ENCODE results near the gene TRAPPC12.
"Not testable (repeated sequence)": the region's sequence is repeated elsewhere in the genome, so short reads cannot be mapped to it uniquely, and the experiment has no call there.

TRAPPC12 gene

GRCh38 chr2:3433339-3433699 lies 53.8 kb downstream of the TRAPPC12 start:
- no peak for DNase-seq (ENCODE audit: low spot score)

- no peak for DNase-seq (ENCODE audit: low spot score)
Measured at GRCh38 chr2:3433776-3434400, 54.4 kb downstream of the TRAPPC12 start.

GRCh38 chr2:3434654-3435053 lies 55.2 kb downstream of the TRAPPC12 start:
- DNase-seq (ENCODE audit: low spot score): no peak

DNA sequence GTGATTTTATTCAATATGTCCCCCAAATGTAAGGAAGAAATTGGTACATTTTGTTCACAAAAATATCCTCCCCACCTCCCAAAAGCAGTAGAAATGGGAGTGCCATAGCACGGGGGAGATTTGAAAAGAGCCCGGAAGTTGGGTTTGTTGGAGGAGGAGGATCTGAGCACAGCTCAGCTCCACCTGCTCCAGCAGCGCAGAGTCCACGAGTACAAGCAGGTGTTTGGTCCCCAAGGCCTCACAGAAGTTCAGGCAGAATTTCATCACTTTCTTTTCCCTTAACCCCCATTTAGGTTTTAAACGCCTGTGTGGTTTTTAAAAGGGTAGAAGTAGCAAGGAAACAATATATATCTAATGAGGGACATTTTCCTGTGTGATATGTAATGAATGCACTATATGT lies 56.0 kb downstream of the TRAPPC12 start:
- DNase-seq (ENCODE audit: low spot score): no peak

DNA sequence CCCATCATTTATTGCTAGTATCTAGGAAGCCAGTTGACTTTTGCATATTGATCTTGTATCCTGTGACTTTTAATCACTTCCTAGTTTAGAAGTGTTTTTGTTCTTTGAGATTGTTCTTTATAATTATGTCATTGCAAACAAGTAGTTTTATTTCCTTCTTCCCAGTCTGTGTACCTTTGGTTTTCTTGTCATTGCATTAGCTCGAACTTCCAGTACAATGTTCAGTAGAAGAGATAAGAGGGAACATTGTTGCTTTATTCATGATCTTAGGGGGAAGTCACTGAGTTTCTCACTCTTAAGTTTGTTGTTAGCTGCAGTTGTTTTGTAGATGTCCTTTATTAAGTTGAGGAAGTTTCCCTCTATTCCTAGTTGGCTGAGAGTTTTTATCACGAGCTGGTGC lies 61.0 kb downstream of the TRAPPC12 start:
- DNase-seq (ENCODE audit: low spot score): no peak

GRCh38 chr2:3441465-3441864 lies 62.0 kb downstream of the TRAPPC12 start:
- DNase-seq (ENCODE audit: low spot score): no peak

GRCh38 chr2:3442185-3442584 lies 62.7 kb downstream of the TRAPPC12 start:
- DNase-seq (ENCODE audit: low spot score): no peak

DNA sequence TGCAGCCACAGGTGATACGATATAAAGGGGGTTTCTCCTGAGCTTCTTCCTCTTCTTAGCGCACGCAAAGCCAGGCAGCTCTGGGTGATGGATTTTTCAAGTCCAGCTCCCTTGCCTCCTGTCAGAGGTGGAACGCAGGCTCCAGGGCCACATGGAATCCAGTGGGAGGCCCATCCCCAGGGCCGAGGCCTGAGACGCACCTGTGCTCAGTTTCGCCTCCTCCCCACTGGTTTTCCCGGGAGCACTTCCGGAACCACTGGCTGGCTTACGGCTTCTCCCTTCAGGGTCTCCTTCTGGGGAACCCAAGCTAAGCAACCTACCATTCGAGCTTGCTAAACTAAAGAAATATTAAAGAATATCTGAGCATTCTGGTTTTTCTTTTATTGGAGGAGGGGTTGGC lies 63.6 kb downstream of the TRAPPC12 start:
- DNase-seq (ENCODE audit: low spot score): no peak

GRCh38 chr2:3443506-3444084 lies 64.1 kb downstream of the TRAPPC12 start:
- no peak for DNase-seq (ENCODE audit: low spot score)

- no peak for DNase-seq (ENCODE audit: low spot score)
Measured at GRCh38 chr2:3445891-3446290, 66.4 kb downstream of the TRAPPC12 start.

- DNase-seq (ENCODE audit: low spot score): no peak
Measured at GRCh38 chr2:3446381-3446780, 66.9 kb downstream of the TRAPPC12 start.

GRCh38 chr2:3447186-3447585 lies 67.7 kb downstream of the TRAPPC12 start:
- DNase-seq (ENCODE audit: low spot score): not testable (repeated sequence)

- no peak for DNase-seq (ENCODE audit: low spot score)
Measured at GRCh38 chr2:3447789-3448317, 68.4 kb downstream of the TRAPPC12 start.

DNA sequence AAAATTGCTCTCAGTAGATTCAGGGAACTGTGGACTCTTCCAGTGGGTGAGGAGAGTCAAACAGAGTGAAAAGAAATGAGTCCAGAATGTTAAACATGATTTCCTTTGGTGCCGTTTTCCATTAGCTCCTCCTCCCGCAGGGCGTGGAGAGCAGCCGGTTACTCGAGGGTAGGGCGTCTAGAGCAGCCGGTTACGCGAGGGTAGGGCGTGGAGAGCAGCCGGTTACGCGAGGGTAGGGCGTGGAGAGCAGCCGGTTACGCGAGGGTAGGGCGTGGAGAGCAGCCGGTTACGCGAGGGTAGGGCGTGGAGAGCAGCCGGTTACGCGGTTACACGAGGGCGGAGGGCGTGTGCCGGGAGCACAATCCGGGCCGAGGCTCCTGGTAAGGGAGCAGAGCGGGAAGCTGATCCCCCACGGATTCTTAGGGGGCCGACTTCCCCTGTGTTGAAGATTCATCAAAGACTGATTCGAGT lies 69.0 kb downstream of the TRAPPC12 start:
- not testable (repeated sequence) for DNase-seq (ENCODE audit: low spot score)

DNA sequence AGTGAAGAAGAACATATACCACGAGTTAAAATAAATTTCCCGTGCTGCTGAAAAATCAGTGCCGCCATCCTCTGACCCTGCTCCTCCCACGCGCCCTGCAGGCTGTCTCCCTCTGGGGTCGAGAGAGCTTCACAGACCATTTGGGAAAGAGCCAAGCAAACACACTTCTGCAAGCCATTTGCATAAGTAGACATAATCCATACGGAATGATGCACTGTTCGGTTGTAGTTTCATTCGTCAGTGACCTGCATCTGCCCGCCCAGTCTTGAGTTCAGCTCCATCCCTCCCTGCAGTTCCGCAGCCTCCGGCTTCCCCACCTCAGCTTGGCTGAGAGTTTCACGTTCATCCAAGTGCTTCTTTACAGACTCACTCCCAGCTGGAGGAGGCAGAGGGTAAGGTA lies 69.6 kb downstream of the TRAPPC12 start:
- DNase-seq (ENCODE audit: low spot score): no peak

GRCh38 chr2:3449936-3450335 lies 70.4 kb downstream of the TRAPPC12 start:
- no peak for DNase-seq (ENCODE audit: low spot score)

DNA sequence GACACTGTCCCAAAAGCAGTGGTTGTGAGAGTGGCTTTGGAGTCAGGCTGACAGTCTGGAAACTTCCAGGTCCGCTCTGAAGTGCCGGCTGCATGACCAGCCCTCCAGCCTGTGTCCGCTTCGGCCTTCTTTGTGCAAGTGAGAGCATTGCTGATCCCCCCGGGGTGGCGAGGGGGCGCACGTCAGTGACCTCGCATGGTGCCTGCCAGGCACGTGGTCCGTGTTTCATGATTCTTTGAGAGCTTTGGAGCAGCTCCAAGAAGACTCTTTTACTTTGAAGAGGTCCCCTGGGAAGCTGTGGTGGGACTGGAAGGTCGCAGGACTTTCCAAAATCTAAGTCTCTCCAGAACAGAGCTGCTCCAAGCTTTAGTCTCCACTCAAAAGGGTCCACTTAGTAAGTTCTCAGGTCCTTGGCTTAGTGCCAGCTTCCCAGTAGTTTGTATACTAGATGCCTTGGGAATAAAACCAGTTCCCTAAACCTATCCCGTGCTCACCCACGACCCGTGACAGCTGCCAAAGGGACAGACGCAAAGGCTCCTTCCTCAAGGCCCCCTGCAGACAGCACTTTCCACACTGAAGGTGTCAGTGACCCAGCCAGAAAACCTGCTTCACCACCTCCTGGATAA lies 71.0 kb downstream of the TRAPPC12 start:
- no peak for DNase-seq (ENCODE audit: low spot score)

DNA sequence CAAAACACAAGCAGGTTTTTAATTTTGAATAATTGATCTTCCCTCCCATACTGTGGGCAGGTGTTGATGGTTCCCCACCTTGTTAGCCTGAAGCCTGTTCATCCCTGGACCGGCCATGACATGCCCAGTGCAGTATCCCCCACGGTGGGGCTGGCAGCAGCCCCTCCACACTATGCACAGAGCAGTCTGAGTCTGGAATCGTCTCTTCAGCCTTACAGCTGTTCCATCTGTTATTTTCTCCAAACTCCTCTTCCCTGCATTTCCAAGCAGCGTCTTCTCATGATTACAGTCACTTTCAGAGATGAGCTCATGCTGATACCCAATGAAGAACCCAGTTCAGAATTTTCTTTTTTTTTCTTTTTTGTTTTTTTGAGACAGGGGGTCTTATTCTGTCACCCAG lies 71.7 kb downstream of the TRAPPC12 start:
- no peak for DNase-seq (ENCODE audit: low spot score)

GRCh38 chr2:3451926-3452671 lies 72.6 kb downstream of the TRAPPC12 start:
- DNase-seq (ENCODE audit: low spot score): no peak

DNA sequence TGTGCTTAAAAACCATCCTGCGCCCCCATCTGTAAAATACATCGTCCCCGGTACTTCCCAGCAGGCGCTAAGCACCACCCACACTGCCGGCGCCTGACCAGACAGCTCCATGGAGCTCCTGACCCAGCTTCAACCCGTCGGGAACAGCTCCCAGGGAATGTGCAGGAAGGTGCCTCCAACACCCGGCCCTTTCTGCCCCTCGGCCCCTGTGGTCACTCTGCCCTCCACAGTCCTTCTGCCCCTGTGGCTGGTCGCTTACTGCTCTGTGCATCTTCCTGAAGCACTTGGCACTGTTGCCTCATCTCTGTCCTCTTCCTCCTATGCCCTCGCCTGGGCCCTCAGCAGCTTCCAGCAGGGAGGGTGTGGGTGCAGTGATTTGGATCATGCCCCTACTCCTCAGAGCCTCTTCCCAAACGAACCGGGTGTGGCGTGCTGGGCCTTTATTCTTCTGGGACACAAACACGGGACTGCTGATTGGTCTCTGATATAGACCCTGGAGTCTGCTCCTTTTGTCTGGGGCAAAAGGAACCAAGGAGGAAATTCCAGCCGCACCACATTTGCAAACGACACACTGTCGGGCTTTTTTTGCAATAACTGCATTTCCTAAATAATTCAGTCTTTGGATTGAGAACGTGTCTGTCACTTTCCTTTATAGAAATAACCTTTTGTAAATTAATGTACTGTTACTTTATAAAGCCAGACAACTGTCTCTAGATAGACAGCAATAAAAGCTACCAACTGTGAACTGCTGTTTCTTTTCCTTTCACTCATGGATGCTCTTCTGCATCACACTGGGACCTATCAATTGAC lies 73.9 kb downstream of the TRAPPC12 start:
- no peak for DNase-seq (ENCODE audit: low spot score)

DNA sequence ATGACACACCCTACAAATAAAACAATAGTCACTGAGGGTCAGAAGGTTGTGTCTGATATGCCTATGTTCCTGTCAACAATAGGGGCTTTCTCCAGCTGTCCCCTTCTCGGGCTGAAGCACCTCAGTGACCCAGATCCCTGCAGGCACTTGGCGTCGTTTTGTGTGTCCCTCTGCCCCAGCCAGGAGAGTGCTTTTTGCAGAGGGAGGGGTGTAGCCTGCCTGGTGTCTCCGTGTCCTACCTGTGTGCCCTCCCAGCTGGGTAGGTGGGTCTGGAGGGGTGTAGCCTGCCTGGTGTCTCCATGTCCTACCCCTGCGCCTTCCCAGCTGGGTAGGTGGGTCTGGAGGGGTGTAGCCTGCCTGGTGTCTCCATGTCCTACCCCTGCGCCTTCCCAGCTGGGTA lies 74.5 kb downstream of the TRAPPC12 start:
- not testable (repeated sequence) for DNase-seq (ENCODE audit: low spot score)

GRCh38 chr2:3454802-3455201 lies 75.3 kb downstream of the TRAPPC12 start:
- DNase-seq (ENCODE audit: low spot score): no peak

Data from globus pallidus (tissue), 1 donor.